ENCODE data around the gene UGT1A9.
"Not testable (repeated sequence)": the region's sequence is repeated elsewhere in the genome, so short reads cannot be mapped to it uniquely, and the experiment has no call there.

Gene UGT1A9

GRCh38 chr2:233650981-233651380 is 20.7 kb upstream of the UGT1A9 start:
- no peak for TF ChIP-seq CTCF (IDR thresholded peaks at IDR 0.05)
- H3K4me1 ChIP-seq (ENCODE audit: control insufficient read depth in 1 of 2, insufficient read depth in 1 of 2, low read depth in 1 of 2, low read length in 1 of 2) = no peaks in the 10 kb centered on the region

GRCh38 chr2:233651430-233651829 is 20.3 kb upstream of the UGT1A9 start:
- Histone ChIP-seq H3K9me3 (no peaks in the 10 kb centered on the region), H3K36me3 (no peaks in the 10 kb centered on the region), H3K4me3 (ENCODE audit: low read depth in 1 of 2, low read length in 1 of 2) (no peak overlapping the region), H3K4me1 (ENCODE audit: control insufficient read depth in 1 of 2, insufficient read depth in 1 of 2, low read depth in 1 of 2, low read length in 1 of 2) (no peaks in the 10 kb centered on the region), H3K27ac (no peak overlapping the region), H3K27me3 (no peaks in the 10 kb centered on the region)
- TF ChIP-seq CTCF (IDR thresholded peaks at IDR 0.05) = no peak

More at GRCh38 chr2:233650981-233651380, 20.7 kb upstream of the UGT1A9 start:
- Histone ChIP-seq H3K27ac (no peak overlapping the region), H3K4me3 (ENCODE audit: low read depth in 1 of 2, low read length in 1 of 2) (no peak overlapping the region), H3K9me3 (no peaks in the 10 kb centered on the region), H3K27me3 (no peaks in the 10 kb centered on the region), H3K36me3 (no peaks in the 10 kb centered on the region)

- H3K27ac ChIP-seq = no peak overlapping the region
- no peaks in the 10 kb centered on the region for H3K9me3 ChIP-seq
- no peaks in the 10 kb centered on the region for H3K36me3 ChIP-seq
- no peaks in the 10 kb centered on the region for H3K27me3 ChIP-seq
- TF ChIP-seq CTCF (IDR thresholded peaks at IDR 0.05) = no peak
- H3K4me3 ChIP-seq (ENCODE audit: low read depth in 1 of 2, low read length in 1 of 2) = no peak overlapping the region
- no peaks in the 10 kb centered on the region for H3K4me1 ChIP-seq (ENCODE audit: control insufficient read depth in 1 of 2, insufficient read depth in 1 of 2, low read depth in 1 of 2, low read length in 1 of 2)
Observed at GRCh38 chr2:233654501-233654900, 17.2 kb upstream of the UGT1A9 start.

GRCh38 chr2:233655043-233655442 is 16.7 kb upstream of the UGT1A9 start:
- H3K36me3 ChIP-seq = no peaks in the 10 kb centered on the region
- H3K4me1 ChIP-seq (ENCODE audit: control insufficient read depth in 1 of 2, insufficient read depth in 1 of 2, low read depth in 1 of 2, low read length in 1 of 2) = no peaks in the 10 kb centered on the region
- no peak overlapping the region for H3K27ac ChIP-seq
- no peaks in the 10 kb centered on the region for H3K27me3 ChIP-seq
- no peaks in the 10 kb centered on the region for H3K9me3 ChIP-seq
- no peak overlapping the region for H3K4me3 ChIP-seq (ENCODE audit: low read depth in 1 of 2, low read length in 1 of 2)
- TF ChIP-seq CTCF (IDR thresholded peaks at IDR 0.05) = no peak

GRCh38 chr2:233655943-233656342 is 15.8 kb upstream of the UGT1A9 start:
- not testable (repeated sequence) for H3K27ac ChIP-seq; H3K36me3 ChIP-seq; H3K27me3 ChIP-seq; H3K9me3 ChIP-seq; H3K4me1 ChIP-seq (ENCODE audit: control insufficient read depth in 1 of 2, insufficient read depth in 1 of 2, low read depth in 1 of 2, low read length in 1 of 2); H3K4me3 ChIP-seq (ENCODE audit: low read depth in 1 of 2, low read length in 1 of 2)

GRCh38 chr2:233656443-233656842 is 15.3 kb upstream of the UGT1A9 start:
- TF ChIP-seq CTCF (IDR thresholded peaks at IDR 0.05) = no peak
- Histone ChIP-seq H3K4me3 (ENCODE audit: low read depth in 1 of 2, low read length in 1 of 2) (no peak overlapping the region), H3K9me3 (no peaks in the 10 kb centered on the region), H3K4me1 (ENCODE audit: control insufficient read depth in 1 of 2, insufficient read depth in 1 of 2, low read depth in 1 of 2, low read length in 1 of 2) (no peaks in the 10 kb centered on the region), H3K27me3 (no peaks in the 10 kb centered on the region), H3K27ac (no peak overlapping the region), H3K36me3 (no peaks in the 10 kb centered on the region)
